ENCODE measurements around the gene PCMTD2. TPM values are rescaled to one million over a fixed set of nuclear protein-coding genes. Genes with fewer than 3 reads are reported as not detected.

Gene PCMTD2
- total and polyA plus RNA-seq, 2 of the 13 experiments (the other 11 are each of a cell fraction or from before 2014, with no cell fraction given), result 47.0 to 76.9 TPM

- TF ChIP-seq TERF1 (CRISPR knock-in tag; IDR thresholded peaks at IDR 0.05) (no peak), FOXJ3 (CRISPR knock-in tag; IDR thresholded peaks at IDR 0.05; ENCODE audit: borderline replicate concordance) (peak; percentile 53; the same call in 1 of the 2 replicates), ZNF44 (CRISPR knock-in tag; IDR thresholded peaks at IDR 0.05) (no peak), TBX2 (CRISPR knock-in tag; IDR thresholded peaks at IDR 0.05; ENCODE audit: borderline replicate concordance) (peak; percentile 38; the same call in 1 of the 2 replicates), GPBP1L1 (CRISPR knock-in tag; IDR thresholded peaks at IDR 0.05) (no peak), ZBTB44 (CRISPR knock-in tag; IDR thresholded peaks at IDR 0.05) (no peak), NFKB2 (CRISPR knock-in tag; IDR thresholded peaks at IDR 0.05; ENCODE audit: borderline replicate concordance) (no peak), SNRNP70 (IDR thresholded peaks at IDR 0.05; ENCODE audit: low read depth, low read length) (no peak), NFYC (CRISPR knock-in tag; IDR thresholded peaks at IDR 0.05) (no peak), ZNF574 (CRISPR knock-in tag; IDR thresholded peaks at IDR 0.05) (peak; percentile 58), SOX5 (CRISPR knock-in tag; IDR thresholded peaks at IDR 0.05; ENCODE audit: borderline replicate concordance) (peak; percentile 46; the same call in 1 of the 2 replicates), CENPT (CRISPR knock-in tag; IDR thresholded peaks at IDR 0.05; ENCODE audit: low read depth) (no peak), ARID4A (CRISPR knock-in tag; IDR thresholded peaks at IDR 0.05; ENCODE audit: borderline replicate concordance) (no peak; the same call in 1 of the 2 replicates), YEATS4 (CRISPR knock-in tag; IDR thresholded peaks at IDR 0.05; ENCODE audit: borderline replicate concordance) (peak; percentile 66; the same call in 1 of the 2 replicates), FOSL1 (CRISPR knock-in tag; IDR thresholded peaks at IDR 0.05; ENCODE audit: borderline replicate concordance) (no peak), ZNF766 (CRISPR knock-in tag; IDR thresholded peaks at IDR 0.05; ENCODE audit: borderline replicate concordance) (no peak), BORCS8-MEF2B (CRISPR knock-in tag; IDR thresholded peaks at IDR 0.05) (peak; percentile 82; the same call in 1 of the 2 replicates), NFIB (CRISPR knock-in tag; IDR thresholded peaks at IDR 0.05; ENCODE audit: borderline replicate concordance) (no peak)
Measured at GRCh38 chr20:64220891-64221527, 34.5 kb upstream of the PCMTD2 start (continued).
